Testis (tissue), 3 donors: ENCODE data around the gene SLC12A3. TPM values are rescaled to one million over a fixed set of nuclear protein-coding genes. Genes with fewer than 3 reads are reported as not detected.

Experiments used
- DNase-seq: peaks from one replicate; pipeline ENCODE4 v3.0.0-alpha.2; 2019
- H3K27ac ChIP-seq, 2 donors: fragments of 200-600 bp; sonication (generic); one replicate each; pipeline ENCODE4 v1.5.1; 2019
- H3K27me3 ChIP-seq: fragments of 200-600 bp; sonication (generic); one replicate; pipeline ENCODE4 v1.5.1; 2019
- H3K36me3 ChIP-seq: fragments of 200-600 bp; sonication (generic); one replicate; pipeline ENCODE4 v1.5.1; 2017; ENCODE audit warnings: low read depth; ENCODE audit errors: missing control alignments
- H3K4me1 ChIP-seq: fragments of 200-600 bp; sonication (generic); one replicate; pipeline ENCODE4 v1.5.1; 2019
- H3K4me3 ChIP-seq, 2 donors: fragments of 200-600 bp; sonication (generic); one replicate each; pipeline ENCODE4 v1.5.1; 2017 to 2019
- H3K9me3 ChIP-seq: fragments of 200-600 bp; sonication (generic); one replicate; pipeline ENCODE4 v1.5.1; 2017
- CTCF ChIP-seq, 3 experiments: fragments of 450-650 bp in 2 of 3; fragments of 200-600 bp in 1 of 3; sonication (generic) in 1 of 3; IDR thresholded peaks; one replicate each; pipeline ENCODE4 v1.5.1; 2016 to 2019; ENCODE audit warnings: antibody characterized with exemption in 3 of 3, mild to moderate bottlenecking in 2 of 3, moderate library complexity in 1 of 3
- POLR2A ChIP-seq: fragments of 450-650 bp; IDR thresholded peaks from one replicate; pipeline ENCODE4 v1.6.1; 2017; ENCODE audit warnings: antibody characterized with exemption, mild to moderate bottlenecking, moderate library complexity
- WGBS, 2 donors: methylation state at CpG; one replicate each; pipeline ENCODE4 v1.1.5; 2018; 5-methylcytosine and 5-hydroxymethylcytosine counted together
- intact Hi-C: fragments of 100-400 bp; cut with DNase I; formaldehyde crosslinking; loops from one replicate; pipeline ENCODE4 v1.15.1; 2023; ENCODE audit warnings: low total_unique reads
- polyA plus RNA-seq: library from polyadenylated mRNA; stranded (reverse); fragments of 350-450 nt; fragmentation: Illumina TruSeq; extraction: RNeasy Lipid Tissue Mini Kit (QIAGEN cat#74804); gene quantifications from one replicate; pipeline ENCODE4 v1.2.3, GENCODE V29; 2014; ENCODE audit warnings: low read depth, low replicate concordance; ENCODE audit not compliant: insufficient read depth
- total RNA-seq, 2 donors: library from RNA; depleted of rRNA; stranded (reverse); fragments of >200 nt; gene quantifications; one replicate each; pipeline ENCODE4 v1.2.3, GENCODE V29; 2016

The SLC12A3 gene
- total and polyA plus RNA-seq, 3 donors from 2014 or later, result 0.16 to 1.1 (median 0.16) TPM

- H3K27me3 ChIP-seq, result no peaks in the 10 kb centered on the region
- H3K27ac ChIP-seq, result peak overlapping the region in 1 of 2 donors; percentile 23
- TF ChIP-seq CTCF (IDR thresholded peaks at IDR 0.05) (no peak), POLR2A (no peak)
- H3K4me1 ChIP-seq, result no peaks in the 10 kb centered on the region
- H3K9me3 ChIP-seq, result no peaks in the 10 kb centered on the region
- no peaks in the 10 kb centered on the region for H3K36me3 ChIP-seq
- H3K4me3 ChIP-seq, result no peak overlapping the region
- peak; percentile 23 for DNase-seq
- intact Hi-C loops, result no loop called here
- 47 to 73% methylated on average over 2 of the region's 2 CpGs for WGBS, 2 donors
Measured at GRCh38 chr16:56944954-56945839, 80.2 kb downstream of the SLC12A3 start.

- no peak for DNase-seq
- Histone ChIP-seq H3K27me3 (no peaks in the 10 kb centered on the region), H3K4me1 (no peaks in the 10 kb centered on the region), H3K36me3 (no peaks in the 10 kb centered on the region), H3K9me3 (no peaks in the 10 kb centered on the region), H3K27ac (no peak overlapping the region), H3K4me3 (no peak overlapping the region)
- intact Hi-C loops, result no loop called here
- WGBS, 2 donors, result 70 to 72% methylated on average over 12 of the region's 12 CpGs
- TF ChIP-seq CTCF (IDR thresholded peaks at IDR 0.05) (no peak), POLR2A (no peak)
Measured at GRCh38 chr16:56945847-56946527, 81.0 kb downstream of the SLC12A3 start.

- H3K36me3 ChIP-seq, result no peaks in the 10 kb centered on the region
- H3K9me3 ChIP-seq, result no peaks in the 10 kb centered on the region
- no peaks in the 10 kb centered on the region for H3K27me3 ChIP-seq
- intact Hi-C loops, result no loop called here
- TF ChIP-seq CTCF (IDR thresholded peaks at IDR 0.05) (no peak), POLR2A (no peak)
- 81 to 85% methylated on average over 10 of the region's 10 CpGs for WGBS, 2 donors
- no peak for DNase-seq
- no peak overlapping the region for H3K27ac ChIP-seq
- no peaks in the 10 kb centered on the region for H3K4me1 ChIP-seq
- no peak overlapping the region for H3K4me3 ChIP-seq
Measured at GRCh38 chr16:56946767-56947603, 82.0 kb downstream of the SLC12A3 start.

- no peaks in the 10 kb centered on the region for H3K36me3 ChIP-seq
- TF ChIP-seq POLR2A (no peak), CTCF (IDR thresholded peaks at IDR 0.05) (no peak)
- intact Hi-C loops, result no loop called here
- WGBS, 2 donors, result 86 to 92% methylated on average over 2 of the region's 2 CpGs
- no peaks in the 10 kb centered on the region for H3K9me3 ChIP-seq
- no peak overlapping the region for H3K27ac ChIP-seq
- H3K4me1 ChIP-seq, result no peaks in the 10 kb centered on the region
- H3K27me3 ChIP-seq, result no peaks in the 10 kb centered on the region
- no peak for DNase-seq
- no peak overlapping the region for H3K4me3 ChIP-seq
Measured at GRCh38 chr16:56947604-56947995, 82.6 kb downstream of the SLC12A3 start.
